ENCODE measurements around the gene LRRC63.

Gene LRRC63

DNA sequence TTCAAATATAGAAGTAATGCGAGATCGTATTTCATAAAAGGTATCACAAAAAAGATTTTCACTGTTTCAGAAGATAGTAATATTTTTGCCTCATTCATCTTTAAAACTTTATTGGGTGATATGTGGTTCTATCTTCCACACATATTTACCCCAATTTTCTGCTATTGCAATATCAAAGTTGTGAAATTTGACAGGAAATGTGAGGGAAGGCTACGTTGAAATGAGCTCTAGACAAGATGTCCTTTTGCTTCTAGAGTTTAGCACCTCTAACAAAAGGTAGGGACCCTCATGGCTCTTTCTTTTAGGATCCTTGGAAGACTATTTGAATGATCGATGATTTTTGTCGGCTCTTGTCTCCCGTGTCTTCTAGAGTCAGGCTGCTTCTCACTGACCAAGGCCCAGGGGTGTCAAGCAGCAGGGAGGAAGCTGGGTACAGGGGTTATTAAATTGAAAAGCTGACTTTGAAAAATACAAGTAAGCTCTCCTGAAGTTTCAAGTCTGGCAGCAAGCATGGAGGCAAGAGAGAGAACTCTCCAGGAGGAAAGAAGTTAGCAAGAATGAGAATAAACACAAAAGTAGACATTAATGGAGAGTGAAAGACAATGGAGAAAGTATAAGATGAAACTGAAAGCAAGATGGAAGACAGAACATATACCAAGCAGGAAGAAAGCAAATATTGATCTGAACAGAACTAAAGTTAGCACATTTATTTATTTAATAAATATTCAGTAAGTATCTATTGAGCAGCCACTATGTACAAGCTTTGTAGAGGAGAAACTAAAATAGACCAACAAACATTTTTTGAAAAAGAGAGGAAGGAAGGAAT, 101.9 kb downstream of the LRRC63 start:
- no peak for DNase-seq

GRCh38 chr13:46314587-46314986, 102.9 kb downstream of the LRRC63 start:
- no peak for DNase-seq

DNA sequence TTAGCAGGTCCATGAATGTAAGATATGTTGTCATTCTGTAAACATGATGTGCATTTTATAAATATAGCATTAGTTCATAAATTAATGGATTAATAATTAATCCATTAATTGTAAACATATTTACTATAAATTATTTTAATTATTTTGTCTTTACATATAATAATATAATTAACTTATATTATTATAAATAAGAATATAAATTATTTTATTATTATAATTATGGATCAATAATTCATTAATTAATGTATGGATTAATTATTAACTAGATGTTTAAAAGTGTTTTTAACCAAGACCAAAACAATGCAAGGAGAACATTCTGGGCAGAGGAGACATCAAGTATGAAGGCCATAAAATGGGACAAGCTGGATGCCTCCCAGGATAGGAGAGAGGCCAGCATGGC, 103.3 kb downstream of the LRRC63 start:
- DNase-seq, result no peak

DNA sequence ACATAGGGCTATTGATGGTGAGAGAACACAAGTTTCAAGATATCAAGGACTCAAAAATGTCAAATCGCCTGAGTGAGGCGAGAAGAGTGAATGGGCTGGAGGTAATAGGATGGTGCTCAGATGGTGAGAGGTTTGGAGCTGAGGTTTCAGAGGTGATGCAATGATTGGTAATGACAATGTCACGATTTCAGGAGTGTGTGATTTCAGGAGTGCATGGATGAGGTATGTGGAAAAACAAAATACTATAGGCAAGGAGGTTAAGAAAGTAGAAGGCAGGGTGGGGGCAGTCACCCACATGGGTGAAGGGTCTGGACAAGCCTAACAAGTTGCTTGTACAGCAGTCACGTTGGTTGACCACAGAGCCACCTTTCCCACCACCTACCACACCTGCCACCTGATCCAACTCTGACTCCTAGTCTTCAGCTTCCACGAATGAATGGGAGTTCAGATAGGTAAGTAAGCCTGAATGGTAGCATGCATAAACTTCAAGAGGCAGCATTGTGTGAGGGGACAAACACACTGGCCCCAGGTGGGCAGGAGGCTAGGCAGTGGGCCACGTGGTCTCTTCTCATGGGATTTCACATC, 103.9 kb downstream of the LRRC63 start:
- DNase-seq, result no peak

DNA sequence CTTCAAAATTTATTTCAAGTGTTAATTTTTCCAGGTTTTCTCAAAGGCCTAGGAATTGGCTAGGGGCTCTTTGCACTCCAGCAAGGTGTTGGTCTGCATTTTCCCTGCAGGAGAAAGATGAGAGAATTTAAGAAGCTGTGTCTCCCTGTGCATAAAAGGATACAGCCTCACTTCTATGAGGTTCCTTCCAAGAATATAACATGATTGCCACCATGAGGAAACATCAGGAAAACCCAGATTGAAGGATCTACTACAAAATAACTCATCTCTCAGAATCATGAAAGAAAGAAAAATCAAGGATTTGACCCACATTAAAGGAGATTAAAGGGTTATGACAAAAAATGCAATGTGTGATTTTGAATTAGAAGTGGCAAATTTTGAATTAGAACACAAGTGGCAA, 105.4 kb downstream of the LRRC63 start:
- peak; percentile 16 for DNase-seq

DNA sequence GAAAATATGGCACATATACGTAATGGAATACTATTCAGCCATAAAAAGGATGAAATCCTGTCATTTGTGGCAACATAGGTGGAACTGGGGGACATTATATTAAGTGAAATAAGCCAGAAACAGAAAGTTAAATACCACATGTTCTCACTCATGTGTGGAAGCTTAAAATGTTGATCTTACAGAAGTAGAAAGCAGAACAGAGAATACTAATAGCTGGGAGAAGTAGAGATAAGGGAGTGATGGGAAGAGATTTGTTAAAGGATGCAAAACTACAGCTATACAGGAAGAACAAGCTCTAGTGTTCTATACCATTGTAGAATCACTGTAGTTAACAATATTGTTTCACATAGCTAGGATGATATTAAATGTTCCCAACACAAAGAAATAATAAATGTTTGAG, 107.3 kb downstream of the LRRC63 start:
- no peak for DNase-seq

GRCh38 chr13:46320406-46320805, 108.7 kb downstream of the LRRC63 start:
- no peak for DNase-seq

DNA sequence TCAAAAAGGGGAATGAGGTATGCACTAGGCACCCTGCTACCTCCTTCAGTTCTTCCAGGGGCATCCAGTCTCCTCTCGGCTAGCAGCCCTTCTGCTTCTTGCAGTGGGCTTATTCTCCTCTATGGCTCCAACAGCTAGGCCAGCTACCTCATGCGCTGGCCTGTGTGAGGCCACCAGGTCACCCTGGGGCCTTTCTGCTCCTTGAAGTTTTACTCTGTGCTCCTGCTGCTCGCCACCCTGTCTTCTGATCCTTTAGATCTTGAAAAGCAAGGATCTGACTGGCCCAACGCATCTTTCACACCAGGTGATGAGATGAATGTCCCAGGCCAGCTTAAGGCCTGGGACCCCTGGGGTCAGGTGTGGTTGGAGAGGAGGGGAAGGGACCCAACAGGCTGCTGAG, 109.1 kb downstream of the LRRC63 start:
- no peak for DNase-seq

- peak; percentile 50 for DNase-seq
These were observed 109.9 kb downstream of the LRRC63 start for GRCh38 chr13:46321494-46322225.

DNA sequence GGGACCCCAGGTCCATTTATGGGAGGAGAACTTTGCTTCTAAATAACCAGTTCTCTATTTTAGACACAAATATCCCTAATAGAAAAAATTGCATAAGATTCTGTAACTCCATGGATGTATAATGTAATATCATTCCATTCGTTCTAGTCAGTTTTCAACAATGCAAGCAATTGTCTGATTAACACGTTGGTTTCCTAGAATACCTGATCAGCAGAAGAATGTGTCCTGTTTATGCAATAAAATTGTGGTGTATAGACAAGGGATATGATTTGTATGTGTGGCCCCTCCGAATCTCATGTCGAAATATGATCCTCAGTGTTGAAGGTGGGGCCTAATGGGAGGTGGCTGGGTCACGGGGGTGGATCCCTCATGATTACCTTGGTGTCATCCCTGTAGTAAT, 113.2 kb downstream of the LRRC63 start:
- peak; percentile 61 for DNase-seq

Data from HCEC 1CT (cell line).